Endothelial cell of umbilical vein (primary cell): Measurements from ENCODE around the gene MRPS27. TPM values are rescaled to one million over a fixed set of nuclear protein-coding genes. Genes with fewer than 3 reads are reported as not detected.

Experiments
- BruUV-seq: library from RNA; stranded (reverse); fragments of 400-500 nt; replicated peaks from 2 replicates; lab custom pipeline; 2021; lab: Mats Ljungman, UMichigan
- CTCF ChIA-PET: fragments of 300-600, 350-600 bp; sonication (Branson Sonifier 250); formaldehyde crosslinking; loops from one replicate; lab custom pipeline; 2021; ENCODE audit warnings: antibody characterized with exemption, inconsistent platforms; lab: Charles Lee
- POLR2A ChIA-PET: fragments of 300-600, 350-600 bp; sonication (Branson Sonifier 250); formaldehyde crosslinking; loops from one replicate; lab custom pipeline; 2021; ENCODE audit warnings: antibody characterized with exemption, inconsistent platforms; lab: Charles Lee
- DNase-seq: peaks from one replicate; pipeline ENCODE4 v3.0.0-alpha.2; 2011; ENCODE audit warnings: low read depth, low spot score
- FAIRE-seq: peaks from 2 replicates; lab custom pipeline; 2011; peaks lifted over from hg19 to GRCh38; lab: Jason Lieb, UNC
- H2AFZ ChIP-seq: 2 replicates; pipeline ENCODE4 v1.6.0; 2012; ENCODE audit warnings: low read depth, low read length, control low read depth, inconsistent platforms
- H3K27ac ChIP-seq: 2 replicates; pipeline ENCODE4 v1.5.1; 2011; ENCODE audit warnings: low read depth, mild to moderate bottlenecking, control low read depth, low read length, moderate library complexity; ENCODE audit not compliant: insufficient read depth
- H3K27me3 ChIP-seq, 2 experiments: 2 replicates each; pipeline versions ENCODE4 v1.6.0 to v1.6.1; 2011; ENCODE audit warnings: low read length in 2 of 2, mixed read lengths in 1 of 2; ENCODE audit not compliant: control insufficient read depth in 2 of 2, insufficient read depth in 2 of 2
- H3K36me3 ChIP-seq, 2 experiments: 2 replicates in 1 of 2; 3 replicates in 1 of 2; pipeline ENCODE4 v1.5.1; 2011; ENCODE audit warnings: low read length in 2 of 2, mild to moderate bottlenecking in 1 of 2, moderate library complexity in 1 of 2; ENCODE audit not compliant: control insufficient read depth in 2 of 2, insufficient read depth in 2 of 2; ENCODE audit errors: extremely low read depth in 1 of 2
- H3K4me1 ChIP-seq: 3 replicates; pipeline ENCODE4 v1.5.1; 2011; ENCODE audit warnings: mild to moderate bottlenecking, low read length; ENCODE audit not compliant: control insufficient read depth, insufficient read depth; ENCODE audit errors: extremely low read depth
- H3K4me2 ChIP-seq: 2 replicates; pipeline ENCODE4 v1.6.1; 2011; ENCODE audit warnings: low read length, control low read depth, mixed read lengths; ENCODE audit not compliant: insufficient read depth
- H3K4me3 ChIP-seq, 3 experiments: fragments of 200-600 bp in 1 of 3; sonication (generic), shearing (Covaris generic) in 1 of 3; replicated peaks in 1 of 3; 2 replicates each; pipeline ENCODE4 v1.5.1; 2011 to 2016; ENCODE audit warnings: control low read depth in 3 of 3, low read length in 3 of 3, mild to moderate bottlenecking in 2 of 3, inconsistent platforms in 1 of 3, low read depth in 1 of 3, moderate library complexity in 1 of 3; ENCODE audit not compliant: insufficient read depth in 1 of 3
- H3K79me2 ChIP-seq: 2 replicates; pipeline ENCODE4 v1.6.0; 2012; ENCODE audit warnings: low read length, inconsistent platforms; ENCODE audit not compliant: control insufficient read depth, insufficient read depth
- H3K9ac ChIP-seq: replicated peaks from 2 replicates; pipeline ENCODE3; 2011; ENCODE audit warnings: low read length, control low read depth; ENCODE audit not compliant: insufficient read depth; ENCODE audit errors: extremely low read depth
- H3K9me1 ChIP-seq: replicated peaks from 3 replicates; pipeline ENCODE4 v1.6.0; 2011; ENCODE audit warnings: mild to moderate bottlenecking, low read length; ENCODE audit not compliant: control insufficient read depth, insufficient read depth; ENCODE audit errors: extremely low read depth
- H3K9me3 ChIP-seq: replicated peaks from 2 replicates; pipeline ENCODE4 v1.5.1; 2012; ENCODE audit warnings: low read length, inconsistent platforms; ENCODE audit not compliant: control insufficient read depth, insufficient read depth
- H4K20me1 ChIP-seq: replicated peaks from 2 replicates; pipeline ENCODE3; 2011; ENCODE audit warnings: mild to moderate bottlenecking, low read length; ENCODE audit not compliant: control insufficient read depth, insufficient read depth; ENCODE audit errors: extremely low read depth
- EZH2 ChIP-seq: IDR thresholded peaks from 2 replicates; pipeline ENCODE4 v1.6.1; 2012; ENCODE audit warnings: borderline replicate concordance, low read depth, mild to moderate bottlenecking, moderate library complexity, low read length, inconsistent platforms; ENCODE audit not compliant: severe bottlenecking
- FOS ChIP-seq: IDR thresholded peaks from 2 replicates; pipeline ENCODE4 v1.6.1; 2011; ENCODE audit warnings: mild to moderate bottlenecking, low read length, moderate library complexity, borderline replicate concordance; ENCODE audit not compliant: insufficient read depth
- GATA2 ChIP-seq: IDR thresholded peaks from 2 replicates; pipeline ENCODE4 v1.7.0; 2011; ENCODE audit warnings: low read depth, mild to moderate bottlenecking, moderate library complexity, mixed read lengths, low read length; ENCODE audit not compliant: insufficient read length, insufficient read depth
- JUN ChIP-seq: IDR thresholded peaks from 2 replicates; pipeline ENCODE4 v1.6.1; 2011; ENCODE audit warnings: borderline replicate concordance, low read depth; ENCODE audit not compliant: insufficient read length, insufficient read depth
- MYC ChIP-seq: IDR thresholded peaks from one replicate; pipeline ENCODE4 v1.6.1; 2011; ENCODE audit warnings: mild to moderate bottlenecking, low read depth, low read length
- POLR2A ChIP-seq: IDR thresholded peaks from 2 replicates; pipeline ENCODE4 v1.6.1; 2012; ENCODE audit warnings: low read depth, mild to moderate bottlenecking, control low read depth, low read length
- POLR2AphosphoS5 ChIP-seq: IDR thresholded peaks from 2 replicates; pipeline ENCODE4 v1.6.1; 2012; ENCODE audit warnings: low read depth, mild to moderate bottlenecking, control low read depth, low read length, moderate library complexity; ENCODE audit not compliant: insufficient read depth
- dilution Hi-C: fragments of 300-500 bp; cut with MboI; formaldehyde crosslinking; loops from one replicate; pipeline ENCODE4 v1.15.0; 2019; ENCODE audit warnings: low sequenced_read_pairs; ENCODE audit not compliant: extremely low pct_ligation_motif_present
- intact Hi-C: fragments of 100-400 bp; cut with micrococcal nuclease; formaldehyde crosslinking; loops from one replicate; pipeline ENCODE4 v1.10.0; 2022
- polyA plus RNA-seq, 4 experiments: library from polyadenylated mRNA; depleted of rRNA in 3 of 4; stranded (reverse) in 3 of 4; unstranded in 1 of 4; fragments of >200 nt; gene quantifications; 2 replicates each; pipeline versions ENCODE4 v1.2.1 to v1.2.3, GENCODE V29; 2011 to 2012; ENCODE audit warnings: missing spikeins in 1 of 4
- total RNA-seq: library from RNA; stranded (reverse); gene quantifications from 2 replicates; pipeline ENCODE4 v1.2.3, GENCODE V29; 2021
- TF ChIP-seq, protein P1 (sequence below): IDR thresholded peaks from 2 replicates; pipeline ENCODE4 v1.6.1; 2011; ENCODE audit not compliant: insufficient read depth, insufficient read length
- TF ChIP-seq, protein P2 (sequence below), 2 donors: IDR thresholded peaks; 1 replicate in 1 of 2; 2 replicates in 1 of 2; pipeline ENCODE4 v1.5.1; 2011; ENCODE audit warnings: low read length in 2 of 2, mild to moderate bottlenecking in 2 of 2, moderate library complexity in 2 of 2, control low read depth in 1 of 2, inconsistent platforms in 1 of 2, low read depth in 1 of 2; ENCODE audit not compliant: insufficient read depth in 1 of 2; ENCODE audit errors: extremely low read depth in 1 of 2

The MRPS27 gene
- total and polyA plus RNA-seq, 2 donors (not counting 3 experiments of a cell fraction or from before 2014, with no cell fraction given), result 56.0 to 67.1 TPM

DNA sequence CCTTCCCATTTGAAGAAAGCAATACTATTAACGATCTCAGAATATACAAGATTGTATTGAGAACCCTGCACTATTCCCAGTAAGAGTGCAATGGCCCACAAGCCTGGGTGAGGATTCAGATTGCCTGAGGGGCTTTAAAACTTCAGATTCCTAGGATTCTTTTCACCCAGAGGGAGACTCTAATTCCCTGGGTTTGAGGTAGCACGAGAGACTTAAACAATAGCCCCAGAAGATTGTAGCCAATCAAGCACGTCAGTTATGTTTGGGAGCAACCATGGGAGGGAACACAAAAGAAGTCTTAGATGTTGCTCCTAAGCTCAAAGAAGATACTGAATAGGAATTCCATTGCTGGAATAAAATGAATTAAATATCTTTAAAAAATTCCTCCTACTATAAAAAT is 17.9 kb downstream of the MRPS27 start:
- no peak overlapping the region for H3K27ac ChIP-seq
- peaks cover 63% of the 10 kb centered on the region for H3K79me2 ChIP-seq
- no peak overlapping the region for H3K4me3 ChIP-seq
- no peak for FAIRE-seq
- peaks cover 1% of the 10 kb centered on the region for H3K4me1 ChIP-seq
- H4K20me1 ChIP-seq, result no peaks in the 10 kb centered on the region
- BruUV-seq, result no TSS peak
- no peak overlapping the region for H2AFZ ChIP-seq
- intact Hi-C loops (no loop called here), dilution Hi-C loops (no loop called here)
- CTCF ChIA-PET, result interaction anchor here (1.0 to 1.3 kb wide), 2 partner anchors 20 to 21 kb away, joined by 3 to 4 read pairs; no protein-coding TSS in a partner anchor
- no peaks in the 10 kb centered on the region for H3K9me1 ChIP-seq
- H3K9ac ChIP-seq, result no peak overlapping the region
- POLR2A ChIA-PET, result no interaction called here
- no peak for DNase-seq
- no peaks in the 10 kb centered on the region for H3K9me3 ChIP-seq
- TF ChIP-seq GATA2, result no peak
- no peak for TF ChIP-seq JUN
- TF ChIP-seq POLR2AphosphoS5, result no peak
- TF ChIP-seq, protein P1, sequence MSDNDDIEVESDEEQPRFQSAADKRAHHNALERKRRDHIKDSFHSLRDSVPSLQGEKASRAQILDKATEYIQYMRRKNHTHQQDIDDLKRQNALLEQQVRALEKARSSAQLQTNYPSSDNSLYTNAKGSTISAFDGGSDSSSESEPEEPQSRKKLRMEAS, result no peak
- TF ChIP-seq FOS, result no peak
- TF ChIP-seq, protein P2, sequence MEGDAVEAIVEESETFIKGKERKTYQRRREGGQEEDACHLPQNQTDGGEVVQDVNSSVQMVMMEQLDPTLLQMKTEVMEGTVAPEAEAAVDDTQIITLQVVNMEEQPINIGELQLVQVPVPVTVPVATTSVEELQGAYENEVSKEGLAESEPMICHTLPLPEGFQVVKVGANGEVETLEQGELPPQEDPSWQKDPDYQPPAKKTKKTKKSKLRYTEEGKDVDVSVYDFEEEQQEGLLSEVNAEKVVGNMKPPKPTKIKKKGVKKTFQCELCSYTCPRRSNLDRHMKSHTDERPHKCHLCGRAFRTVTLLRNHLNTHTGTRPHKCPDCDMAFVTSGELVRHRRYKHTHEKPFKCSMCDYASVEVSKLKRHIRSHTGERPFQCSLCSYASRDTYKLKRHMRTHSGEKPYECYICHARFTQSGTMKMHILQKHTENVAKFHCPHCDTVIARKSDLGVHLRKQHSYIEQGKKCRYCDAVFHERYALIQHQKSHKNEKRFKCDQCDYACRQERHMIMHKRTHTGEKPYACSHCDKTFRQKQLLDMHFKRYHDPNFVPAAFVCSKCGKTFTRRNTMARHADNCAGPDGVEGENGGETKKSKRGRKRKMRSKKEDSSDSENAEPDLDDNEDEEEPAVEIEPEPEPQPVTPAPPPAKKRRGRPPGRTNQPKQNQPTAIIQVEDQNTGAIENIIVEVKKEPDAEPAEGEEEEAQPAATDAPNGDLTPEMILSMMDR (IDR thresholded peaks at IDR 0.05; ENCODE audit: extremely low read depth in 1 of 2, insufficient read depth in 1 of 2, low read depth in 1 of 2, low read length in 2 of 2), result no peak
- TF ChIP-seq EZH2, result no peak
- TF ChIP-seq POLR2A, result no peak
- no peak for TF ChIP-seq MYC
- H3K4me2 ChIP-seq, result no peak overlapping the region
- H3K36me3 ChIP-seq, result peaks cover 0 to 2% of the 10 kb centered on the region in 2 experiments
- no peaks in the 10 kb centered on the region for H3K27me3 ChIP-seq
